DMS79 treated with DMSO at 0.1 percent for 48 hours (cell line): ENCODE results near the gene ANAPC1.
A peak's percentile ranks its signal among the peaks of the same experiment; 100 is the strongest.
"Not testable (repeated sequence)": the region's sequence is repeated elsewhere in the genome, so short reads cannot be mapped to it uniquely, and the experiment has no call there.

Experiments used
- DNase-seq: peaks from one replicate; lab custom pipeline; 2025; lab: John Stamatoyannopoulos, UW

ANAPC1 gene

DNA sequence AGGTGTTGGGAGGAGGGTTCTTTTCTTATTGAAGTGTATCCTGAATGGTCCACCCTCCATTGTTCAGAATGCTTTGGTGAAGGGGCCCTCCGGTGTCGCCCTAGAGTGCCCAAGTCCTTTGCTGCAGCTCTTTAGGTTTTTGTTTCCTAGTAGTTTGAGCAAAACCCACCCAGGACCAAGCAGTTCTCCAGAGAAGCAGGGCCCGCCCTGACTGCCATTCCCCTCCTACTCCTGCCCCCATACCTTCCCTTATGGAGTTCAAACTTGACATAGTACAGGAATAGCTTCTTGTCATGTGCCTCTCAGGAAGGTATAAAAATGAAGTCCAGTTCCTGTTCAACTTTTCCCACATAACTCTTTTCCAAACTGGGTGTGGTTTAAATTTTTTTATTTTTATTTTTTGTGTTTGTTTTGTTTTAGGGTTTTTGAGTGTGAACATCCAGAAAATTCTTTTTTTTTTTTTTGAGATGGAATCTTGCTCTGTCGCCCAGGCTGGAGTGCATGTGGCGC is 20.0 kb upstream of the ANAPC1 start:
- no peak for DNase-seq

DNA sequence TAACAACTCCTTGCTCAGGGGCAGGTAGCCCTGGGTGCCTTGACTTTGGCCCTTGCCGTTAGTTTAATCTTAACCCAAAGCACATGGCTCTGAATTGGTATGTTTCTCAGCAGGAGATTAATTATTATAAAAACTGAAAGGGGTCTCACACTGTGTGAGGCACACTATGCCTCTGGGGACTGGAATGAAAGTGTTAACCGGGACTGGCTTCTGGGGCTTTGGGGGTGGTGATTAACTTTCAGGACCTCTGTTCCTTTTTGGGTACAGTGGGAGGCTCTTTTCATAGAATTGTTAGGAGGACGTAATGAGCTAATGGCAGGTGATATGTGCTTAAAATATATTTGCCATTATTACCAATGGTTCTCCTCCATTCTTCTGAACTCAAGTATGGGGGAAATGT is 19.5 kb upstream of the ANAPC1 start:
- no peak for DNase-seq

DNA sequence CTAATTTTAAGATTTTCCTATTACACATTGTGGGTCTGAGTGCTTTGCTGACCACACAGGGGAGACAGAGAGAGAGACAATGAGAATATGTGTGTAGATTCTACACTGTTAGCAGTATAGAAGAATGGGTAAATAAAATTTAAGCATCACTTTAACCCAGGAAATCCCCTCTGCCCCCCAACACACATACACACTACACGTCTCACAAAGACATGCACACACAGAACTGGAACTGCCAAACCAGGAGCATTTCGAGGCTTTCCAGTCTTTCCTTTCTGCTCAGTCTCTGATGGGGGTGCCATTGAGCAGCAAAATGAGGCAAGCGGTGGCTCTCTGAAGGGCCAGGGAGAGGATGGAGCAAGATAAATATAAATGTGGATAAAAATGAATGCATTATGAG is 16.9 kb upstream of the ANAPC1 start:
- DNase-seq, result peak; percentile 63

DNA sequence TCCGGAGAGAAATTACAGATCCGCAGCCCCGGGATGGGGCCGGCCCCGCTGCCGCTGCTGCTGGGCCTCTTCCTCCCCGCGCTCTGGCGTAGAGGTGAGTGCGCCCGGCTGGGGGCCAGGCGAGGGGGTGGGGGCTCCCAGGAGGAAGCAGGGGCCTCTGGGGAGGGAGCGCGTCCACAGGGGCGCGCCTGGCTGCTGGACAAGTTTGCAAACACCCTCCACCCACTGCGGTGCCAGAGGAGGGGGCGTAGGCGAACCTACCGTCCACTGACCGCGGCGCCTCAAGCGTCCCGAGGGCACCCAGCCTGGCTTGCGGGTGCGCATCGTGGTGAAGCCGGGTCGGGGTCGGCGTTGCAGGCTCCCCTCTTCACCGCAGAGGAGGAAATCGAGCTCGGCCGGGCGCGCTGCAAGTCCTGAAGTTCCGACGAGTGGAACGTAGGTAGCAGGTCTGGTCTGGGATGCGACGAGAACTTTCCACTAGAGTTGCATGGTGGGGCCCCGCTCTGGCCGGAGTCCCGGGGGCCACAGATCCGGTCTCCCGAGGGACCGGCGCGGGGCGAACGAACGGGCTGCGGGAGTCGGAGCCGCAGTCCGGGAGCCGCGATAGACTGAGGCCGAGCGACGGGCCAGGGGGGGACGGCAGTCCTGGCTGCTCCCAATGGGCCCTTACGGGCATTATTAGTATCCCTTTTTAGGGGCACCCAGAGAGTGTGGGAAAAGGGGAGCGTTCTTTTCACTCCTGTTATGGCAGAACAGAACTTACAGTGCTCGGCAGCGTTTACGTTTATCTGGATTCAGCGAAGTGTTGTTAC is 14.9 kb upstream of the ANAPC1 start:
- peak; percentile 40 for DNase-seq

DNA sequence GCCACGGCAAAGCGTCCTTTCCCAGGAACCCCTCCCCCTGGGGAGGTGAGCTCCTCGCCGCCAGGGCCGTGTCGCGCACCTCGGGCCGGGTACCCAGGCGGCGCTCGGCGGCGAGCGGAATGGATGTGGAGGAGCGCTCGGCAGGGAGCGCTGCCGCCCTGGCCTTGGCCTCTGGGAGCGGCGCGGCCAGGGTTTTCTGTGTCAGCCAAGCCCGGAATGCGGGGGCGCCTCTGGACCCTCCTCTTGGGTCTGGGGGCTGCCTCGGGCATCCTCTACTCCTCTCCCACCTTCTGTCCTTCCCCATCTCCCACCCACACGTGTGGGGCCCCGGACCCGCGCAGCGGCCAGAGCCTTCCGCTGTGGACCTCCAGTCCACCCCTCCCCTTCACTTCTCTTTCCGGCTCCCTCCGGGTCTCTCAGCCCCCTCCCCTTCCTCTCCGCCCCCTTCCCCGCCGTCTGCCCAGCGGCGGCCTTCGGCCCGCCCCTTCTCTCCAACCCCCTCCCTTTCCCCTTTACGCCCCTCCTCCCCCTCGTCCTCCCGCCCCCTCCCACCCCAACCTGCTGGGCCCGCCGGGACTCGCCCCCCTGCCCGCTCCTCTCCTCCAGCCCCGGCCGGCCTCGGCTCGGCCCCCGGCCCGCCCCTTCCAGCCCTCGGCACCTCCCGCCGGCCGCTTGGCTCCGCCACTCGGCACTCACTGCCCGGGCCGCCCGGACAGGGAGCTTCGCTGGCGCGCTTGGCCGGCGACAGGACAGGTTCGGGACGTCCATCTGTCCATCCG is 14.1 kb upstream of the ANAPC1 start, which contains the start of gene MERTK:
TSS of gene MERTK (plus strand) at position 684 of the 779 bp plus-strand sequence. CDS start 129 bp downstream, outside the sequence.
- DNase-seq, result peak; percentile 84

DNA sequence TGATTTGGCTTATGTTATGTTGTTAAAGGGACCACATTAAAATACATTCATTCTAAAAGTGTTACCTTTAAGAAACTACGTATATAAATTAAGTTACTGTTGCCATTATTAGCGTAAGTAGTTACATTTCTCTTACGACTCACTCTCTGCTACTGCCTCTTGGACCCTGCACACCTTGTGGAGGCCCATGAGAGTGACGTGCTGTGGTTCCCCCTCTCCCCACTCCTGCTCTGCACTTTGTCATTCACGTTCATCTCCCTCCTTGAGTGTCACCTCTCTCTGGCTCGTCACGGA is 13.6 kb upstream of the ANAPC1 start:
- peak; percentile 61 for DNase-seq

DNA sequence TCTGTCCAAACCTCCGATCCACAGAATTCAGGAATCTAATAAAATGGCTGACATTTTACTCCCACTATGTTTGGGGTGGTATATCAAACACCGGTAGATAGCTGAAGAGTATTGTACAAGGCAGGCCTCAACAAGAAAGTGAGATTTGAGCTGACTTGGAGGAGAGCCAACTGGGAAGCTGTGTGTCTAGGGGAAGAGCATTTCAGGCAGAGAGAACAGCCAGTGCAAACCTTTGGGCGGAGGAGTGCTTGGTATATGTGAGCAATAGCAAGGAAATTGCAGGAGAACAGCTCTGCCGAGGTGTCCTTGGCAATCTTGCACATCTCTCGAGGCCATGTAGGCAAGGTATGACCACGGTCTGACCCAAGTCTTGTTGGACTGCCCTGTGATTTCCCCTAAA is 12.6 kb upstream of the ANAPC1 start:
- DNase-seq, result peak; percentile 72

DNA sequence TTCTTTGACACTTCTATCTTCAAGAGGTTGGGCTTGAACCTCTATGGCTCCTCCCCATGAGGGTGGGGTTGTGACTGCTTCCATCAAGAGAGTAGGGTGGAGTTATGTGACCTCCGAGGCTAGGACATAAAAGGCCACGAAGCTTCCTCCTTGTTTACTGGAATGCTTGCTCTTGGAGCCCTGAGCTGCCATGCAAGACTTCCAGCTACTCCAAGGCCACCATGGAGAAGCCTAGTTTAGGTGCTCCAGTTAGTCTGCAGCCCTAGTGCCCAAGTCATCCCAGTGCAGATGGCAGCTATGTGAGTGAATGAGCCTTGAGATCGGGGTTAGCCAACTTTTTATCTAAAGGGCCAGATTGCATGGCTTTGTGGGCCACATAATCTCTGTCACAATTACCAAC is 12.0 kb upstream of the ANAPC1 start:
- no peak for DNase-seq

DNA sequence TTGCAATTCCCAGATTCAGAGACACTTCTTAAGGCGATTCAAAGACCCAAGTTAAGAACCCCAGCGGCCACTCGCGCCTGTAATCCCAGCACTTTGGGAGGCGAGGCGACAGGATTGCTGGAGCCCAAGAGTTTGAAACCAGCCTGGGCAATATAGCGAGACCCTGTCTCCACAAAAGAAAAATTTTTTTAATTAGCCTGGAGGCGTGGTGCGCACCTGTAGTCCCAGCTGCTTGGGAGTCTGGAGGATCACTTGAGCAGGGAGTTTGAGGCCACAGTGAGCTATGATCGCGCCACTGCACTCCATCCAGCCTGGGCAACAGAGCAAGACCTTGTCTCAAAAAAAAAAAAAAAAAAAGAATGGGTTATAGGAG is 585 bp upstream of the ANAPC1 start:
- DNase-seq, result no peak

DNA sequence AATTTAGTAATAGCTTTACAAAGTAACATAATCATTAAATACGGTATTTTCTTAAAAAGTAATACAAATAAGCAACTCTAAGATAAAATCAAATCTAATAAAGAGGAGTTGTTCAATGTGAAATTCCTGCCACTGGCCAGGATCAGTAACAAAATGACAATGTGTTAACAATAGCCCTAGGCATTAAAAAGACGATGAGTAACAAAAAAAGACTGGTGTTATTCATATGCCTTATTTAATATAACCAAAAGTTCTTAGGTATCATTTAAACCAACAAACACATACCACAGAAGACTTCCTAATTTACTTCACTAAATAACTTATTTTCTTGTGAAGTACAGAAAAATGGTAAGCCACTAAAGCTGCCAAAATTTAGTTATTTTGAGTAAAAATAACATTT is 11.2 kb downstream of the ANAPC1 start:
- not testable (repeated sequence) for DNase-seq

DNA sequence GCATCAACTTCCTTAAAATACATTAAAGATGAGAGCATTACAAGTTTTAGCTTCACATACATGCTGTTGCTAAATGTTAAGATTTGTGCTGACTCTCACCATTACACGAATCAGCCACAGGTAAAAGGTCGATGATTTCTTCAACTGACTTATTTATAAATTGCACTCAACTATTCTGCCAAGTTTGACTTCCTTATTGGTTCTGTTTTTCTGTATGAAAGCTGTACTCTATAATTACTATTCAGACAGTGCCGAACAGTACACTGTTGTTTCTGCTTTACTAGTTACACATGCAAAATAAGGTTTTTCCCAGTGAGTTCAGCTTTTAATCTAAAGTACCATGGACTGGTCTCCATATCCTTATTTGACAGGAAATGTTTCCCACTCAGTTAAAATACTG is 18.9 kb downstream of the ANAPC1 start:
- not testable (repeated sequence) for DNase-seq

DNA sequence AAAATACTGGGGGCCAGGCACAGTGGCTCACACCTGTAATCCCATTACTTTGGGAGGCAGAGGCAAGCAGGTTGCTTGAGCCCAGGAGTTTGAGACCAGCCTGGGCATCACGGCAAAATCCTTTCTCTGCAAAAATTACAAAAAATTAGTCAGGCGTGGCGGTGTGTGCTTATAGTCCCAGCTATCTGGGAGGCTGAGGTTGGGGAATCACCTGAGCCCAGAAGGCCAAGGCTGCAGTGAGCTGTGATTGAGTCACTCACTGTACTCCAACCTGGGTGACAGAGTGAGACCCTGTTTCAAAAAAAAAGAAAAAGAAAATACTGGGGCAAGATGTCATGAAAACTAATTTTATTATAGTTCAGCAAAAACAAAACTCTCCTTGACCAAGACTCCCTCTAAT is 24.0 kb downstream of the ANAPC1 start:
- DNase-seq, result not testable (repeated sequence)

DNA sequence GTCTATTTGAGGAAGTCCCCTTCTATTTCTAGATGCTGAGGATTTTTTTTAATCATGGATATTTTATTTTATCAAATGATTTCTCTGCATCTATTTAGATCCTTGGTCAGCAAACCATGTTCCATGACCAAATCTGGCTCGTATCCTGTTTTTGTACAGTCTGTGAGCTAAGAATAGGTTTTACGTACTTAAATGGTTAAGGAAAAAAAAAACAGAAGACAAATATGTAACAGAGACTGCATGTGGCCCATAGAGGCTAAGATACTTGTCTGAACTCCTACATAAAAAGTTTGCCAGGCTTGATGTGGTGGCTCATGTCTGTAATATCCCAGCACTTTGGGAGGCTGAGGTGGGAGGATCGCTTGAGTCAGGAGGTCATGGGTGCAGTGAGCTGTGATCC is 31.4 kb downstream of the ANAPC1 start:
- not testable (repeated sequence) for DNase-seq

DNA sequence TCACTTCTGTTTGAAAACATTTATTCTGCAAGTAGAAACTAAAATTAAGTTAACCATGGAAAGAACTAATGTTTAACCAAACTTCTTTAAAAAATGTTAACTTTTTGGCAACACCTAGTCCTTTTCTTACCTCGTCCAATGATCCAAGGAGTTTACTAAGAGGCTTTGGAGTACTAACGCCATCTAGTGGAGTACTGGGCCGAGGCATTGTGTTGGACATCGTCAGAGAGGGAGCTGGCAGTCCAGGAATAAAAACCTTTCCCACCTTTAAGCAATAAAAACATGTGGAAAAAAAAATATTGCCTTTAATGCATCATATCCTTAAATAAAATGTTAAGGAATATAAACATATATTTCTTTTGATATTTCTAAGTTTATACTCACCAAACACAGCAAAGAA is 33.3 kb downstream of the ANAPC1 start:
- DNase-seq, result not testable (repeated sequence)

DNA sequence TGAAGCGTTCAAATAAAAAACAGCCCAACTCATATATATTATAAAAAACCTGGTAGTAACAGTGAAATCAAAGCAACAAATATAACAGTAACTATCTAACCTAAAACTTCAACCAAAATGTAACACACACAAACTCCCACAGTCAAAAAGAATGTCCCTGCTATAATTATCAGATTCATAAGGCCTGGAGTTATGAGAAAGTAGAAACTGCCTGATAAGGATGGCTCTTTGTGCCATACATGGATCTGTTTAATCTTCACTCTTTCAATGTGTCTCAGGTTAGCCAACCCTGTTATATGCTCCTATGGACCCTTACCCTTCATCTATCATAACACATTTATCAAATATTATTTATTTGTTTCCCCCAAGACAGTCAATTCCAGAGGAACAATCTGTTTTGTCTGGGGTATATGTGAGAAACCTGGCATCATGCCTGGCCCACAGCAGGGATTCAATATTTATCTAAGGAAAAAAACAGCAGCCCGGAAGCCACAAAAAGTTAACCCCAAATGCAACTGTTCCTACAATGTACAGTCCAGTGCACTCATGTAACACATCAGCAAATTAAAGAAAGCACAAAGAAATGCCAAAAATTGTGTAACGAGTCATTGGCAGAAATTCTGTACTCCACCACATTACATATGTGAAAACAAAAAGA is 44.2 kb downstream of the ANAPC1 start:
- DNase-seq, result peak; percentile 20

DNA sequence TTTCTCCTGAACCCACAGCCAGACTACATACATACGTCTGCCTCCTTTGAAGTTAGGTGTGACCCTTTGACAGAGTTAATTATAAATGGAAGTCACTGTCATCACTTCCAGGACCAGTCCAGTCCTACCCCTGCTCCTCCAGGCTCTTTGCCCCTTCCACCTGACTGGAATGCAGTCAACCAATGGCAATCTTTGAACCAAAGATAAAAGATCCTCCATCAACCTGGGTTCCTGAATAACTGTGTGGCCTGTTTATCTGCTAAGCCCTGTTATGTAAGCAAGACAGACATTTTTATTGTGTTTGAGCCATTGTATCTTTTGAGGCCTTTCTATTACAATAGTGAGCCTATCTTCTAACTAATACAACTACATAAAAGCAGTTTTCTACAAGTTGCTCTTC is 45.0 kb downstream of the ANAPC1 start:
- not testable (repeated sequence) for DNase-seq

DNA sequence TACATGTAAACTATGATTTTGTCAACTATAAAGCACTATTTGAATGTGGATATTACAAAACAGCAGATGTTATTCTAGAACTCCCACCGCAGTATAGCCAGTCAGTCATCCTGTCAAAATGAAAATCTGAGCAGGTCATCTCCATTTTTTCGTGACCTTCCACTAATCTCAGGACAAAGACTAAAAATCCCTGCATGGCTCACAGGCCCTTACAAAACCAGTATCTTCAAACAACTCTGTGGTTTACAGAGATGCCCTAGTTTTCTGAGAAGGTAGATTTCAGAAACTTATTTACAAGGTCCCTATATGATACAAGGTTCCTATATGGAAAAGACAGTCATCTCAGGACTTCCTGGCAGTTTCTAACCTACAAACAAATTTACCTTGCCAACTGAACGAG is 49.8 kb downstream of the ANAPC1 start:
- not testable (repeated sequence) for DNase-seq

DNA sequence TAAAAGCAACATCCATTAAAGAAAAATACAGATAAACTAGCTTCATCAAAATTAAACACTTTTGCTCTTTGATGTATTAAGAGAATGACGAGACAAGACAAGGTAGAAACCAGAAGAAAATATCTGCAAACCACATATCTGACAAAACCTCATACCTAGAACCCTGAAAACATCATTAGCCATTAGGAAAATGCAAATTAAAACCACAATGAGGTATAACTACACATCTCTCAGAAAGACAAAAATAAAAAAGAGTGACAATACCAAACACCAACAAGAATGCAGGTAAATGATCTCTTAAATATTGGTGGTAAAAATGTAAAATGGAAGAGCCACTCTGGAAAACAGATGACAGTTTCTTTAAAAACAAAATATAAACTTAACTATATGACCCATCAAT is 53.5 kb downstream of the ANAPC1 start:
- not testable (repeated sequence) for DNase-seq

DNA sequence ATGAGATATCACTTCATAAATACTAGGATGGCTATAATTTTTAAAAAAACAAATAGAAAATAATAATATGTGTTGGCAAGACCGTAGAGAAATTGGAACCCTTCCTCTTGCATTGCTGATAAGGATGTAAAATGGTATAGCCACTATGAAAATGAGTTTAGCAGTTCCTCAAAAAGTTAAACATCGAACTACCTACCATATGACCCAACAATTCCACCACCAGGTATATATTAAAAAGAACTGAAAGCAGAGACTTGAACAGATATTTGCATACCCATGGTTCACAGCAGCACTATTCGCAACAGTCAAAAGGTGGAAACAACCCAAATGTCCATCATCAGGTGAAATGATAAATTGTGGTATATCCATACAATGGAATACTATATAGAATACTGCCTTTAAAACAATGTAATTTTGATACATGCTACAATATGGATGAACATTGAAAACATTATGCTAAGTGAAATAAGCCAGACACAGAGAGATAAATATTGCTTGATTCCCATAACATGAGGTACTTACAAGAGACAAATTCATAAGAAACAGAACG is 55.7 kb downstream of the ANAPC1 start:
- DNase-seq, result not testable (repeated sequence)

DNA sequence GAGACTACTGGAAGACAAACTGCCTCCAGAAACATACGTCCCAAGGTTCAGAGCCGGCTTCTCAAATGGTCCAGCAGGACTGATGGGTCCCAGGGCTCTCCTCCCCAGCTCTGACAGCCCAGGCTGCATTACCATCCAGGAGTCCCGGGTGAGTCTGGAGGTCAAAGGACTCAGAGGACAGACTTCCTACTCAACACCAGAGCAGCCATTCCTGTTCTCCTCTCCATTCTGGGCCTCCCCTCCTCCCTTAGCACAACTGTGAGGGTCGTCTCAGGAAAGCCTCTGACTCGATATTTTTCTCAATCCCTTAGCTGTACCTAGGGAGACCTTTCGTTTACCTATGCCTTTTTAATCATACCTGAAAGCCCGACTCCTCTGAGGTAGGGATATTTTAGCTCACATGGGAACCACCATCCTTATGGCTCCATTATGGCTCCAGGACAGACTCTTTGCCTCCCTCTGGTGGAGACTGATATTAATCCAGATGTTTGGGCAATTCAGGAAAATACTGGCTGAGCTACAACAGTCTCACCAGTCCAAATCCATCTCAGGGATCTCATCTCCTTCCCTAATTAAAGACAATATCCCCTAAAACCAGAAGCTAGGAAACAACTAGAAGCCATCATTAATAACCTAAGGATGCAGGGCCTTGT is 70.9 kb downstream of the ANAPC1 start:
- not testable (repeated sequence) for DNase-seq

DNA sequence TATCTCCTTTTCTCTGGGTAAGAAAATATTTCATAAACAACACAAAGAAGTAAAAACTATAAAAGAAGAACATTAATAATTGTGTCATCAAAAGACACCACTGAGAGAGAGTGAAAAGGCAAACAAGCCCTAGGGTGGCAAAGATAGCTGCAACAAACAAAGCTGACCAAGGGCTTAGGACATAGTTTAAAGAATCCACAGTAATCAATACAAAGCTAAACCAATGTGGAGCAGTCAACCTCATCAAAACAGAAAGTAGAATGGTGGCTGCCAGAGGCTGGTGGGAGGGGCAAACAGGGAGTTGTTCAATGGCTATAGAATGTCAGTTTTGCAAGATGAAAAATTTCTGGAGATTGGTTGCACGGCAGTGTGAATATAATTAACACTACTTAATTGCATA is 93.4 kb downstream of the ANAPC1 start:
- DNase-seq, result not testable (repeated sequence)

DNA sequence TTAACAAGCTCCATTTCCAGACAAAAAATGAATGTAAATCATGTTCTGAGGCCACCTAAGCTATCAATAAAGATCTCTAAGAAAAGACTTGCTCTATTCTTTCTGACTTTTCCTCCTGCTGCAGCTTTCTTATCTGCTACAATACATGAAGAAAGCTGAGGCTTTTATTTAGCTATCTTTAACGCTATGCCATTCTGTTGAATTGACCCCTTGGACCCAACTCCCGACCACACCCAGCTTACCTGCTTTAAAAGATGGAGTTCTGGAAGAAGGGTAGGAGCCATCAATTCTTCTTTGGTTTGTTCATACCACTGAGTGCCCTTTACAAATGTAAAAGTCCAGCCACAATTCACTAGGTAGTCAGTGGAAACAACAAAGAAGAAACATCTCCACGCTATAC is 99.9 kb downstream of the ANAPC1 start:
- DNase-seq, result not testable (repeated sequence)
